ENCODE results near the gene MXD1. TPM values are rescaled to one million over a fixed set of nuclear protein-coding genes. Genes with fewer than 3 reads are reported as not detected.
"Not testable (repeated sequence)": the region's sequence is repeated elsewhere in the genome, so short reads cannot be mapped to it uniquely, and the experiment has no call there.

MXD1 gene
- total RNA-seq, 2 experiments from 2014 or later = 6.1 to 10.6 TPM

GRCh38 chr2:69944756-69945155 is 29.8 kb downstream of the MXD1 start:
- no peaks in the 10 kb centered on the region for H3K27me3 Mint-ChIP-seq
- CTCF ChIA-PET = interaction anchor here (0.6 to 1.4 kb wide), 4 partner anchors 11 to 198 kb away, joined by 3 to 4 read pairs (median 3); no protein-coding TSS in a partner anchor
- intact Hi-C loops (cut with DNase I, micrococcal nuclease) = no loop called here
- H3K4me3 Mint-ChIP-seq = no peak overlapping the region
- no peaks in the 10 kb centered on the region for H3K9me3 Mint-ChIP-seq (ENCODE audit: low read depth)
- POLR2A ChIA-PET = interaction anchor here (0.6 kb wide), 1 partner anchor 8 kb away, joined by 3 read pairs; no protein-coding TSS in a partner anchor
- ATAC-seq (no peak), DNase-seq (no peak)
- peaks cover 48% of the 10 kb centered on the region for H3K4me1 Mint-ChIP-seq
- H3K36me3 Mint-ChIP-seq (ENCODE audit: low read depth) = peaks cover 16% of the 10 kb centered on the region
- peak overlapping the region; percentile 27 for H3K27ac Mint-ChIP-seq

- Mint-ChIP-seq H3K27ac (peak overlapping the region; percentile 65), H3K27me3 (no peaks in the 10 kb centered on the region), H3K9me3 (ENCODE audit: low read depth) (no peaks in the 10 kb centered on the region), H3K4me1 (peaks cover 48% of the 10 kb centered on the region), H3K4me3 (no peak overlapping the region), H3K36me3 (ENCODE audit: low read depth) (peaks cover 15% of the 10 kb centered on the region)
- DNase-seq (peak; percentile 21), ATAC-seq (no peak)
- POLR2A ChIA-PET = interaction anchor here (0.8 to 1.6 kb wide), 2 partner anchors 30 to 124 kb away, joined by 3 to 6 read pairs; partner anchors contain the start of gene MXD1
- CTCF ChIA-PET = interaction anchor here (0.6 to 1.4 kb wide), 3 partner anchors 12 to 159 kb away, joined by 3 to 4 read pairs (median 3); no protein-coding TSS in a partner anchor
- intact Hi-C loops (cut with DNase I, micrococcal nuclease) = no loop called here
These were observed 30.5 kb downstream of the MXD1 start for GRCh38 chr2:69945441-69945840.

GRCh38 chr2:69945941-69946340 is 31.0 kb downstream of the MXD1 start:
- Mint-ChIP-seq H3K4me3 (no peak overlapping the region), H3K36me3 (ENCODE audit: low read depth) (peaks cover 11% of the 10 kb centered on the region), H3K9me3 (ENCODE audit: low read depth) (no peaks in the 10 kb centered on the region), H3K27ac (peak overlapping the region; percentile 65), H3K4me1 (peaks cover 48% of the 10 kb centered on the region), H3K27me3 (no peaks in the 10 kb centered on the region)
- ChIA-PET POLR2A (interaction anchor here (0.8 to 1.6 kb wide), 5 partner anchors 31 to 244 kb away, joined by 3 to 6 read pairs (median 5); partner anchors contain the start of gene MXD1), CTCF (interaction anchor here (1.0 to 1.4 kb wide), 3 partner anchors 12 to 125 kb away, joined by 3 to 4 read pairs (median 4); no protein-coding TSS in a partner anchor)
- ATAC-seq (no peak), DNase-seq (no peak)
- intact Hi-C loops (cut with DNase I, micrococcal nuclease) = no loop called here

- Mint-ChIP-seq H3K27ac (peak overlapping the region; percentile 49), H3K4me1 (peaks cover 48% of the 10 kb centered on the region), H3K9me3 (ENCODE audit: low read depth) (no peaks in the 10 kb centered on the region), H3K36me3 (ENCODE audit: low read depth) (peaks cover 11% of the 10 kb centered on the region), H3K27me3 (no peaks in the 10 kb centered on the region), H3K4me3 (no peak overlapping the region)
- intact Hi-C loops (cut with DNase I, micrococcal nuclease) = no loop called here
- ChIA-PET CTCF (interaction anchor here (1.0 to 1.4 kb wide), 3 partner anchors 13 to 124 kb away, joined by 3 to 4 read pairs (median 4); no protein-coding TSS in a partner anchor), POLR2A (interaction anchor here (0.8 to 1.6 kb wide), 5 partner anchors 33 to 346 kb away, joined by 3 to 6 read pairs (median 5); partner anchors contain the start of gene SNRPG)
- DNase-seq (peak; percentile 69), ATAC-seq (peak; percentile 90)
These were observed 31.7 kb downstream of the MXD1 start for GRCh38 chr2:69946351-69947324.

GRCh38 chr2:69947325-69947931 is 32.5 kb downstream of the MXD1 start:
- no peaks in the 10 kb centered on the region for H3K9me3 Mint-ChIP-seq (ENCODE audit: low read depth)
- H3K27me3 Mint-ChIP-seq = no peaks in the 10 kb centered on the region
- H3K36me3 Mint-ChIP-seq (ENCODE audit: low read depth) = peaks cover 5% of the 10 kb centered on the region
- H3K4me1 Mint-ChIP-seq = peaks cover 45% of the 10 kb centered on the region
- peak overlapping the region; percentile 49 for H3K27ac Mint-ChIP-seq
- ATAC-seq (no peak), DNase-seq (no peak)
- intact Hi-C loops (cut with DNase I, micrococcal nuclease) = no loop called here
- CTCF ChIA-PET = interaction anchor here (1.1 to 1.4 kb wide), 2 partner anchors 14 to 124 kb away, joined by 3 to 4 read pairs; no protein-coding TSS in a partner anchor
- POLR2A ChIA-PET = interaction anchor here (1.1 to 1.5 kb wide), 2 partner anchors 195 to 346 kb away, joined by 3 to 5 read pairs; partner anchors contain the start of gene SNRPG
- no peak overlapping the region for H3K4me3 Mint-ChIP-seq

GRCh38 chr2:69948032-69948962 is 33.4 kb downstream of the MXD1 start:
- H3K4me1 Mint-ChIP-seq = peaks cover 39% of the 10 kb centered on the region
- ChIA-PET POLR2A (no interaction called here), CTCF (interaction anchor here (0.7 to 0.8 kb wide), 2 partner anchors 10 to 572 kb away, joined by 3 read pairs; no protein-coding TSS in a partner anchor)
- intact Hi-C loops (cut with DNase I, micrococcal nuclease) = no loop called here
- ATAC-seq (no peak), DNase-seq (no peak)
- no peak overlapping the region for H3K27ac Mint-ChIP-seq
- peaks cover 1% of the 10 kb centered on the region for H3K36me3 Mint-ChIP-seq (ENCODE audit: low read depth)
- no peaks in the 10 kb centered on the region for H3K27me3 Mint-ChIP-seq
- no peak overlapping the region for H3K4me3 Mint-ChIP-seq
- H3K9me3 Mint-ChIP-seq (ENCODE audit: low read depth) = no peaks in the 10 kb centered on the region

- Mint-ChIP-seq H3K4me3 (no peak overlapping the region), H3K4me1 (peaks cover 36% of the 10 kb centered on the region), H3K27me3 (no peaks in the 10 kb centered on the region), H3K27ac (no peak overlapping the region), H3K36me3 (ENCODE audit: low read depth) (no peaks in the 10 kb centered on the region), H3K9me3 (ENCODE audit: low read depth) (no peaks in the 10 kb centered on the region)
- intact Hi-C loops (cut with DNase I, micrococcal nuclease) = no loop called here
- POLR2A ChIA-PET = no interaction called here
- CTCF ChIA-PET = no interaction called here
- ATAC-seq (no peak), DNase-seq (no peak)
These were observed 34.2 kb downstream of the MXD1 start for GRCh38 chr2:69948963-69949645.

- Mint-ChIP-seq H3K27me3 (no peaks in the 10 kb centered on the region), H3K4me1 (peaks cover 26% of the 10 kb centered on the region), H3K9me3 (ENCODE audit: low read depth) (no peaks in the 10 kb centered on the region), H3K4me3 (no peak overlapping the region), H3K27ac (no peak overlapping the region), H3K36me3 (ENCODE audit: low read depth) (no peaks in the 10 kb centered on the region)
- ChIA-PET CTCF (no interaction called here), POLR2A (no interaction called here)
- intact Hi-C loops (cut with DNase I, micrococcal nuclease) = no loop called here
- ATAC-seq = no peak
- no peak for DNase-seq
These were observed 35.3 kb downstream of the MXD1 start for GRCh38 chr2:69950241-69950640.

GRCh38 chr2:69950671-69951070 is 35.8 kb downstream of the MXD1 start:
- H3K4me3 Mint-ChIP-seq; H3K27me3 Mint-ChIP-seq; POLR2A ChIA-PET; DNase-seq; CTCF ChIA-PET; H3K27ac Mint-ChIP-seq; H3K36me3 Mint-ChIP-seq (ENCODE audit: low read depth); H3K9me3 Mint-ChIP-seq (ENCODE audit: low read depth); ATAC-seq; intact Hi-C loops (cut with DNase I, micrococcal nuclease): not testable (repeated sequence)
- peaks cover 21% of the 10 kb centered on the region for H3K4me1 Mint-ChIP-seq
